ENCODE results near the gene KRT23.

GRCh38 chr17:40949418-40949817, 12.0 kb upstream of the KRT23 start:
- TF ChIP-seq POLR2A (IDR thresholded peaks at IDR 0.05; ENCODE audit: low read length) (no peak), GATA1 (IDR thresholded peaks at IDR 0.05; ENCODE audit: low read depth, low read length) (no peak)
